ENCODE data around the gene AUP1.

AUP1 gene

DNA sequence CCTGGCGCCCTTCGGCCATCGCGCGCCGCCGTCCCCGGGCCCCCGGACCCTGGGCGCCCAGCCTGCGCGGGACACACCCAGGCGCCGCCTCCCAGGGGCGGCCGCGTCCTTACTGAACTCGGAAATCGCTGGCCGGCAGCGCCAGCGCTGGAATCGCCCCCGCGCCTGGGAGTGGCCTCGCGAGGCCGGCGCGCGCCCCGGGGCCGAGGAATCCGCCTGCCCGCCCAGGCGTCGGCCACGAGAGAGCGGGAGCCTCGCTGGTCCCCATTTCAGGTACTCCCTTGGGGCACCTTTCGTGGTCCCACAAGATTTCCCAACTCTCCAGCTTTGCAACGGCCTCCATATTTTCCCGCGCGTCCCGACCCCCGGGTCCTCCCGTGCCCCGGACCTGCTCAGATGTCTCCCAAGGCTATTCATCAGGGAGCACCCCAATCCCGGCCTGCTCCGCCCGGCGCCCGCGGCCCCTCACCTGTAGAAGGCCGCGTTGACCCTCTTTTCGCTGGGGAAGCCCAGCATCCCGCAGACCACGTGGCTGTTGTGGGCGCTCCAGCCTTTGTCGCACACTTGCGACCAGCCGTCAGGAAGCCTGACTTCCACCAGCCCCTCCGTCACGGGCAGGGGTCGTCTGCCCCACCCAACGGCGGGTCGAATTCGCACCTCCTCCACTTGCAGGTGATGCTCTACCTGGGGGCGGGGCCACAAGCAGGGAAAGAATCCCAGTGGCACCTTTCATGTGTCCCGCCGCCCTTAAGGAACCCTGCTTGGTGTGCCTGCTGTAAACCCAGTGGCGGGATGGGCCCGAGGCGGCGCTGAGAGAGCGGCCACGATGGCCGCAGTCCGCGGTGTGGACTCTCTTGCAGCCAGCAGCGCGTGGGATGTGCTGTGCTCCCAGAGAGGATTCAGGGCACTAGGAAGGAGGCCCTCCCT, 19.7 kb upstream of the AUP1 start:
- no peak for DNase-seq (ENCODE audit: low read depth)
- no peak for TF ChIP-seq CTCF (IDR thresholded peaks at IDR 0.05; ENCODE audit: control insufficient read depth, insufficient read depth, low read depth, low read length, missing control alignments)
- peak overlapping the region; percentile 51 for H3K4me3 ChIP-seq (ENCODE audit: control insufficient read depth, low read depth, low read length)

DNA sequence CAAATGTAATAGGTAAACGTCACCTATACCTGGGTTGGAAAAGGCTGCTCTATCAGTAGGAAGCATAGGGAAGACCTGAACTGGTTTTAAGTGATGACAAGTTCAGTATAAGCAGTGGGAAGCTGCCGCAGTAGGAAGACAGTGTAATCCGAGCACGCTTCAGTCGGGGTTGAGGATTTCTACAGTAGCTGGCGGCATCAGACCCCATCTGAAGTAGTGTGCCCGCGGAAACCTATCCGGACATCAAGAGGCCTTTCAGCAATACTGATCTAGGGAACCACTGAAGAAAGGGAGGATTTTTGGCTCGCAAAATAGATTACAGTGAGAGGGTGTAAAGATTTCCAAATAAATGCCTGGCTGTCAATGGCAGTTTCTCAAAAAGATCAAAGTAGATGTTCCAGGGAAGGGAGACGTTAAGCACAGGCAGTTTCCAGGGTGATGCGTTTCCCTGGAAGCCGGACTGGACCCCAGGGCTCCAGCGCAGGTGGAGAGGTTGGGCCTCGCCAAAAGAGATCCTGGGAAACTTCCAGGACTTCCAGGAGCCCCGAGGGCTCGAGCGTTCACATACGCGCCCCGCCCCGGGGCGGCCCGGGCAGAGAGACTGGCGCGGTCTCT, 18.9 kb upstream of the AUP1 start:
- TF ChIP-seq CTCF (IDR thresholded peaks at IDR 0.05; ENCODE audit: control insufficient read depth, insufficient read depth, low read depth, low read length, missing control alignments) = no peak
- H3K4me3 ChIP-seq (ENCODE audit: control insufficient read depth, low read depth, low read length) = peak overlapping the region; percentile 32
- DNase-seq (ENCODE audit: low read depth) = no peak

GRCh38 chr2:74546004-74546403, 16.5 kb upstream of the AUP1 start:
- H3K4me3 ChIP-seq (ENCODE audit: control insufficient read depth, low read depth, low read length) = no peak overlapping the region
- TF ChIP-seq CTCF (IDR thresholded peaks at IDR 0.05; ENCODE audit: control insufficient read depth, insufficient read depth, low read depth, low read length, missing control alignments) = no peak
- no peak for DNase-seq (ENCODE audit: low read depth)

- TF ChIP-seq CTCF (IDR thresholded peaks at IDR 0.05; ENCODE audit: control insufficient read depth, insufficient read depth, low read depth, low read length, missing control alignments) = no peak
- DNase-seq (ENCODE audit: low read depth) = no peak
Measured at GRCh38 chr2:74544634-74545033, 15.1 kb upstream of the AUP1 start.

DNA sequence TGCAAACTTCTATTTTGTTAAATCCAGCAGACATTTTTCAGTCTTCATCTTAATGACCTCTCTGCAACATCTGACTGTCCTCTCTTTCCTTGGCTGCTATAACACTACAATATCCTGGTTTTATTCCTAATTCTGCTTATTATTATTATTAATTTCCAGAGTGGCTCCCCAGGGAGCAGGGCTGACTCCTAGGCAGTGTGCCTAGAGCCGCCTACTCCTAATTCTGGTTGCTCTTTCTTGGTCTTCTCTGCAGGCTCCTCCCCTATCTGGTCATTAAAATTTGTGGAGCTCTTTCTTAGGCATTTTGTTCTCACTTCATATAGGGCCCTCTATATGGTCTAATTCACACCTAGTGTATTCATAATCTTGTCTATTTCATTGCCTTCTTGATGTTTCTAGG, 13.5 kb upstream of the AUP1 start:
- no peak for TF ChIP-seq CTCF (IDR thresholded peaks at IDR 0.05; ENCODE audit: control insufficient read depth, insufficient read depth, low read depth, low read length, missing control alignments)
- no peak overlapping the region for H3K4me3 ChIP-seq (ENCODE audit: control insufficient read depth, low read depth, low read length)
- no peak for DNase-seq (ENCODE audit: low read depth)

More at GRCh38 chr2:74544634-74545033, 15.1 kb upstream of the AUP1 start:
- H3K4me3 ChIP-seq (ENCODE audit: control insufficient read depth, low read depth, low read length) = no peak overlapping the region

- DNase-seq (ENCODE audit: low read depth) = no peak
- TF ChIP-seq CTCF (IDR thresholded peaks at IDR 0.05; ENCODE audit: control insufficient read depth, insufficient read depth, low read depth, low read length, missing control alignments) = no peak
Measured at GRCh38 chr2:74540291-74540690, 10.8 kb upstream of the AUP1 start.

More at GRCh38 chr2:74540291-74540690, 10.8 kb upstream of the AUP1 start:
- H3K4me3 ChIP-seq (ENCODE audit: control insufficient read depth, low read depth, low read length) = no peak overlapping the region
